HG03439 (cell line): ENCODE data around the gene METTL26.
A peak's percentile ranks its signal among the peaks of the same experiment; 100 is the strongest.

Experiments
- ATAC-seq: cut with Tn5 transposase; IDR thresholded peaks from one replicate; pipeline ENCODE4 v1.9.1; 2021; ENCODE audit warnings: mild to moderate bottlenecking, moderate library complexity; ENCODE audit not compliant: unreplicated experiment

METTL26 gene

DNA sequence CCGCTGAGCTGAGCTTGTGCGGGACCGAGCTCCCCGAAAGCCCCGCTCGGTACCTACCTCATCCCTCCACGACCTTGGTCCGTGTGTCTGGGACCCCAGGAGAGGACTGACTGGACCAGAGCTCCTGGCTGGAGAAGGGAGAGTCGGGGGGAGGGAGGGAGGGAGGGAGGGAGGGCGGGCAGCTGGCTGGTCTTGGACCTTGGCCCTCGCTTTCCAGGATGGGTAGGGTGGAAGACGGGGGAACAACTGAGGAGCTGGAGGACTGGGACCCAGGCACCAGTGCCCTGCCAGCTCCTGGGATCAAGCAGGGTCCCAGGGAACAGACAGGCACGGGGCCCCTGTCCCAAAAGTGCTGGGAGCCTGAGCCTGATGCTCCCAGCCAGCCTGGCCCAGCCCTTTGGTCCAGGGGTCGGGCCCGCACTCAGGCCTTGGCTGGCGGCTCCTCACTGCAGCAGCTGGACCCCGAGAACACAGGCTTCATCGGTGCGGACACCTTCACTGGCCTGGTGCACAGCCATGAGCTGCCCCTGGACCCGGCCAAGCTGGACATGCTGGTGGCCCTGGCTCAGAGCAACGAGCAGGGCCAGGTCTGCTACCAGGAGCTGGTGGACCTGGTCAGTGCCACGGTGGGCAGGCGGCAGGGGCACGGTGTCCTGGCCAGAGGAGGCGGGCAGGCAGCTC is 39.9 kb upstream of the METTL26 start:
- no peak for ATAC-seq

DNA sequence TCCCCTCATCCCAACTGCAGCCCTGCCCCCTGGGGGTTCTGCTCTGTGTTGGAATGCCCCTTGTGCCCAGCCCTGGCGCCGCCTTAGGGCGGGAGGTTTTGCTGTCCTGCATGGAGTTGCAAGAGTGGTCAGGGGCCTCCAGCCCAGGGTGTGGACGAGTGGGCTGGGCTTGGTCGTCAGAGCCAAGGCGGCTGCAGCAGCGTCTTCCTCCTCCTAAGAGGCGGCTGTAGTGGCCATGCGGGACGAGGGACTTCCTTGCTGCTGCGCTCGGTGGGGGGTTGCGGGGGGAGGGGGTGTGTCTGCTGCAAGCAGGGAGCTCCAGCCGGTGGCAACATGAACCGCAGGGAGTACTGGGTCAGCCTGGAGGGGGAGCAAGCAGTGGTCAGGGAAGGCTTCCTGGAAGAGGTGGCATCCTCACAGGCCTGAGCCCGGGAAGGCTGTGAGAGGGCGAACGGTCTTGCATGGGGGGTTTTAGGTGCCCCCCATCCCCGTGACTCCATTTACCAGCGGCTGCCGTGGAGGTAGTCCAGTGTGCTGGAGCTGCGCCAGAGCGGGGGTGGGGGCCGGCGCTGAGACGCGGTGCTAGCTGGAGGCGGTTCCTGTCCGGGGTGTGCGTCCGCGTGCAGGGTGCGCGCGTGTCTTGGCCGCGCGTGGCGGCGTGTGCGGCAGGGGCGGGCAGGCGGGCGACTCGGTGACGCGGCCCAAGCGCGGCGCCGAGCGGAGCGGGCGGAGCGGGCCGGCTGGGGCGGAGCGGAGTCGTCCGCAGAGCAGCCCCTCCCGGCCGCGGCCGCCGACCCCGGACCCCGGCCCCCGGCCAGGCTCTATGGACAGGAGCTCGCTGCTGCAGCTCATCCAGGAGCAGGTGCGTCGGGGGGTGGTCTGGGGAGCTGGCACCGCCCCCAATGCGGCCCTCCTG is 39.1 kb upstream of the METTL26 start, which contains the start of gene RHBDL1:
RHBDL1 (plus strand) TSS at position 704 of the 916 bp plus-strand sequence; CDS start at position 824, 120 bp downstream.
- no peak for ATAC-seq

GRCh38 chr16:674214-674881 is 38.2 kb upstream of the METTL26 start:
- ATAC-seq, result no peak

- no peak for ATAC-seq
These were observed 37.4 kb upstream of the METTL26 start for GRCh38 chr16:673399-673991.

- no peak for ATAC-seq
These were observed 36.7 kb upstream of the METTL26 start for GRCh38 chr16:672851-673250.

DNA sequence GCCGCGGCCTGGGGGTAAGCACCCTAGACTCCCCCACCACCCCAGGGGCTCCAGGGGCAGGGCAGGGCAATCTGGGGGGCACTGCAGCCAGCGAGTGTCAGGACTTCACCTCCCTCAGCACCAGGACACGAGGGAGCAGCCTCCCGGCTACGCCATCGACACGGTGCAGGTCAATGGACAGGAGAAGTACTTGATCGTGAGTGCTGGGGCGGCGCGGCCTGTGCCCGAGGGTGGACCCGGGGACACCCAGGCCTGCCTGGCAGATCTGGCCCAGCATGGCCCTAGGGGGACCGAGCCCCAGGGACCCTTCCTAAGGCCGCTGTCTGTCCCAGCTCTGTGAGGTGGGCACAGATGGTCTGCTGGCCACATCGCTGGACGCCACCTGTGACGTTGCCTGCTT is 36.3 kb upstream of the METTL26 start:
- no peak for ATAC-seq

DNA sequence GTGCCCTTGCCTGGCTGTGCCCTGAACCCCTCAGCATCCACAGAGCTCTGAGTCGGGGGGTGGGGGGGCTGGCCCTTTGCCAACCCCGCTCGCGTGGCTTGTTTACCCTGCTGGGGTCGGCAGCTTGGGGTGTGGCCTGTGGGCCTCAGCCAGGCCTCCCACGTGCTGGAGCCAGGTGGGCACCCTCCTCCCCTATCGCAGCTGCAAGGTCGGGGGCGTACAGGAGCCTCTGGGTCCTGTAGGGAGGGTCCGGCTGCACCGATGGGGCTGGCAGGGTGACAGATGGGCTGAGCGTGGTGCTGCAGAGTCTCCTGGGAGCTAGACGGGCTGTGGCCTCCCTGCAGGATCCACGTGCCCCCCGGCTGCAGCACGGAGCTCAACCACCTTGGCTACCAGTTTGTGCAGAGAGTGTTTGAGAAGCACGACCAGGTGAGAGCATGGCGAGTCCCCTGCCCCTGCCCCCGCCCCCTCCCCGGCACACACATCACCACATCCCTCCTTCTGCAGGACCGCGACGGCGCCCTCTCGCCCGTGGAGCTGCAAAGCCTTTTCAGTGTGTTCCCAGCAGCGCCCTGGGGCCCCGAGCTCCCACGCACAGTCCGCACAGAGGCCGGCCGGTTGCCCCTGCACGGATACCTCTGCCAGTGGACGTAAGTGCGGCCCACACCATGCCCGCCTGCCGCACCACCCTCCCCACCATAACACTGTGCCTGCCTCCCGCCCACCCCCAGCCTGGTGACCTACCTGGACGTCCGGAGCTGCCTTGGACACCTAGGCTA is 35.4 kb upstream of the METTL26 start:
- ATAC-seq, result no peak

DNA sequence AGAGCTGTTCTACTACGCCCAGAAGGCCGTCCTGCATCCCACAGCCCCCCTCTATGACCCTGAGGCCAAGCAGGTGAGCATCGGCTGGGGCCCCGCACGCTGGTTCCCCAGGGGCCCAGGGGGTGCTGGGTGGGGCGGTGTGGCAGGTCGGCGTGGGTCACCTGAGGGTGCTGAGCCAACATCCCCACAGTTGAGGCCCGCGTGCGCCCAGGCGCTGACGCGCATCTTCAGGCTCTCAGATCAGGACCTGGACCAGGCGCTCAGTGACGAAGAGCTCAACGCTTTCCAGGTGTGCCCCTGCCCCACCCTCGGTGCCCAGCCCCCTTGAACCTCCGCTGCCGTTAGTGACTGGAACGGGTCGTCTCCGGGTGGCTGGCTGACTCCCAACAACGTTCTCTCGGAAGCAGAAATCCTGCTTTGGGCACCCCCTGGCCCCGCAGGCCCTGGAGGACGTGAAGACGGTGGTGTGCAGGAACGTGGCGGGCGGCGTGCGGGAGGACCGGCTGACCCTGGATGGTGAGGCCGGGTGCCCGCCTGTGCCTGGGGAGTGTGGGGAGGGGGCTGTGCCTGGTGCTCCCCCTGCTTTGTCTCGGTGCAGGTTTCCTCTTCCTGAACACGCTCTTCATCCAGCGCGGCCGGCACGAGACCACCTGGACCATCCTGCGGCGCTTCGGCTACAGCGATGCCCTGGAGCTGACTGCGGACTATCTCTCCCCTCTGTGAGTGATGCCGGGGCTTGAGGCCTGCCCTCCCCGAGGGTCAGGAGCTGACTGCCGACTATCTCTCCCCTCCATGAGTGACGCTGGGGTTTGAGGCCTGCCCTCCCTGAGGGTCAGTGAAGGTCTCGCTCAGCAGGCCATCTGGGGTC is 34.6 kb upstream of the METTL26 start:
- no peak for ATAC-seq

- ATAC-seq, result no peak
These were observed 33.6 kb upstream of the METTL26 start for GRCh38 chr16:669666-670065.

- peak; percentile 3 for ATAC-seq
These were observed 32.5 kb upstream of the METTL26 start for GRCh38 chr16:668519-669171.

DNA sequence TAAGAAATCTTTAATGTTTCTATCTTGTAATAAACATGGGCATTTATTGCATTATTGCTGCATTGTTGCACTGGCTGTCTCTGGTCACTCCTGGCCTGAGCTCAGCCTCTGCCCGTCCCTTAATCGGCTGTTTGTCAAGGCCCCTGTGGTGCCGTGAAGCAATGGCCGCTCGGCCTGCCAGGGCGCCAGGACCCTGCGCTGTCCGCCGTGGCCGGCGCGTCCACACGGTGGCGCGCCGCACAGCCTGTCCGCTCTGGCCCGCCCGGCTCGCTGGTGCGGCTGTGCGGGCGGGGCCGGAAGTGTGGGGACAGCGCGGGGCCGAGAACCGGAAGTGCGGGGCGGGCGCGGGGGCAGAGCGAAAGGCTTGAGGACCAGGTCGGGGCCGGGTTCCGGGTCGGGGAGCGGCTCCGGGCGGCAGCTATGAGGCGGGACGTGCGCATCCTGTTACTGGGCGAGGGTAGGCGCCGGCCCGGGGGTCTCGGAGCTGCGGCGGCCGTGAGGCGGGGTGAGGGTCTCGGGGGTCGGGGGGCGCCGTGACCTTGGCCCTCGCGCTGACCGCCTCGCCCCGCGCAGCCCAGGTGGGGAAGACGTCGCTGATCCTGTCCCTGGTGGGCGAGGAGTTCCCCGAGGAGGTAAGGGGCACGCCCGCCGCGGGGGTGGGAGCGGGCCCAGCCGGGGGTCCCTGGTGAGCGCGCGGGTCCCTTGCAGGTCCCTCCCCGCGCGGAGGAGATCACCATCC is 31.8 kb upstream of the METTL26 start, which contains the start of gene RHOT2:
RHOT2 (plus strand) TSS at position 353 of the 739 bp plus-strand sequence; CDS start at position 421, 68 bp downstream.
- peak; percentile 62 for ATAC-seq

GRCh38 chr16:667113-667779 is 31.1 kb upstream of the METTL26 start:
- no peak for ATAC-seq

- ATAC-seq, result no peak
These were observed 30.5 kb upstream of the METTL26 start for GRCh38 chr16:666572-666971.

- ATAC-seq, result no peak
These were observed 26.5 kb upstream of the METTL26 start for GRCh38 chr16:662597-662996.

- no peak for ATAC-seq
These were observed 26.0 kb upstream of the METTL26 start for GRCh38 chr16:662095-662494.

DNA sequence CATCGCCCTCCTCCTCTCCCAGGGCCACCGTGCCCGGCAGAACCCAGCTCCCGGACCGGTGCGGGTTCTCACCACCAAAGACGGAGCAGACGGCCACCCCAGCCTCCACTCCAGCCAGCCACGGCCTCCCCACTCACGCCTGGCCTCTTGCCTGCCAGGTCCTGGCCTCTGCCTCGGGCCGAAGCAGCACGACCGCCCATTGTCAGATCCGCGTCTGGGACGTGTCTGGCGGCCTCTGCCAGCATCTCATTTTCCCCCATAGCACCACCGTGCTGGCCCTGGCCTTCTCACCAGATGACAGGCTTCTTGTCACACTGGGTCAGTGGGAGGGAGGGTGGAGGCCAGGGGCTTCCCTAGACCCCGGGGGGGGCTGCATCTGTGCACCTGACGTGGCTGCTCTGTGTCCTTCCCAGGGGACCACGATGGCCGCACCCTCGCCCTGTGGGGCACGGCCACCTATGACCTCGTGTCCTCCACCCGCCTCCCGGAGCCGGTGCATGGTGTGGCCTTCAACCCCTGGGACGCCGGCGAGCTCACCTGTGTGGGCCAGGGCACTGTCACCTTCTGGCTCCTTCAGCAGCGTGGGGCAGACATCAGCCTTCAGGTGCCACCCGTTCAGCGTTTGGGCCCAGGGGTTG is 25.2 kb upstream of the METTL26 start:
- peak; percentile 11 for ATAC-seq
